Ovary (tissue), 3 donors: ENCODE results near the gene APBA2.

Experiments used
- EP300 ChIP-seq: sonication (generic); formaldehyde crosslinking; IDR thresholded peaks from one replicate; pipeline ENCODE4 v1.6.1; 2017; ENCODE audit warnings: antibody characterized with exemption
- POLR2A ChIP-seq: fragments of 450-650 bp; IDR thresholded peaks from one replicate; pipeline ENCODE4 v1.6.1; 2017; ENCODE audit warnings: antibody characterized with exemption, mild to moderate bottlenecking, moderate library complexity
- TF ChIP-seq, protein P1 (sequence below), 3 donors: fragments of 450-650 bp in 2 of 3; fragments of 200-600 bp in 1 of 3; IDR thresholded peaks; one replicate each; pipeline versions ENCODE4 v1.5.1 to v1.8.0; 2016 to 2022; ENCODE audit warnings: antibody characterized with exemption in 3 of 3, mild to moderate bottlenecking in 1 of 3
- donor health status: DM: no; HTN: no; CAD: no.

DNA sequence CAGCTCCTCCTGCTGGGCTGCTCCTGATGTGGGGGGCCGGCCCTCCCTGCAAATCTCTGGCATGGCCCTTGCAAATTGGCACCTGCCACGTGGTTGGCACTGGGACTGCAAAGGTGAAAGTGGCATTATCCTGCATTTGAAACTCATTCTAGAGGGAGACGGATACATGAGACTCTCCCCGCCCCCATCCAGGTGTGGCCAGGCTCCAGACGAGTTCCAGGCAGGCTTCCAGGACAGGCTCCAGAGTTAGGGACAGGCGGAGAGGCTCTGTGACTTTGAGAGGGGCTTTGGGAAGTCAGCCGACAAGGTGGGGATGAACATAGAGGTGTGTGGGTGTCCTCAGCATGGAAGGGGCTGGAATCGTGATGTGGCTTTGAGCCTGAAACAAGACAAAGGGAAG lies 178.5 kb downstream of the APBA2 start:
- no peak for TF ChIP-seq POLR2A
- TF ChIP-seq, protein P1, sequence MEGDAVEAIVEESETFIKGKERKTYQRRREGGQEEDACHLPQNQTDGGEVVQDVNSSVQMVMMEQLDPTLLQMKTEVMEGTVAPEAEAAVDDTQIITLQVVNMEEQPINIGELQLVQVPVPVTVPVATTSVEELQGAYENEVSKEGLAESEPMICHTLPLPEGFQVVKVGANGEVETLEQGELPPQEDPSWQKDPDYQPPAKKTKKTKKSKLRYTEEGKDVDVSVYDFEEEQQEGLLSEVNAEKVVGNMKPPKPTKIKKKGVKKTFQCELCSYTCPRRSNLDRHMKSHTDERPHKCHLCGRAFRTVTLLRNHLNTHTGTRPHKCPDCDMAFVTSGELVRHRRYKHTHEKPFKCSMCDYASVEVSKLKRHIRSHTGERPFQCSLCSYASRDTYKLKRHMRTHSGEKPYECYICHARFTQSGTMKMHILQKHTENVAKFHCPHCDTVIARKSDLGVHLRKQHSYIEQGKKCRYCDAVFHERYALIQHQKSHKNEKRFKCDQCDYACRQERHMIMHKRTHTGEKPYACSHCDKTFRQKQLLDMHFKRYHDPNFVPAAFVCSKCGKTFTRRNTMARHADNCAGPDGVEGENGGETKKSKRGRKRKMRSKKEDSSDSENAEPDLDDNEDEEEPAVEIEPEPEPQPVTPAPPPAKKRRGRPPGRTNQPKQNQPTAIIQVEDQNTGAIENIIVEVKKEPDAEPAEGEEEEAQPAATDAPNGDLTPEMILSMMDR (IDR thresholded peaks at IDR 0.05): no peak
- no peak for TF ChIP-seq EP300
